ENCODE data around the gene TSHB.

GRCh38 chr1:115040501-115040900 lies 10.9 kb downstream of the TSHB start:
- no peak for TF ChIP-seq EZH2 (IDR thresholded peaks at IDR 0.05; ENCODE audit: low read length, missing control alignments)
- no peak for TF ChIP-seq CTCF (conservative IDR thresholded peaks at IDR 0.05 in 1 of 2, IDR thresholded peaks at IDR 0.05 in 1 of 2; ENCODE audit: low read depth in 1 of 2, low read length in 2 of 2)
